Adipocyte (in vitro differentiated cells): Measurements from ENCODE around the gene GLP2R.

Source experiments
- DNase-seq: peaks from one replicate; pipeline ENCODE4 v3.0.0-alpha.2; 2015; ENCODE audit warnings: low read depth
- H3K27me3 ChIP-seq: replicated peaks from 2 replicates; pipeline ENCODE4 v1.7.0; 2013; ENCODE audit warnings: mild to moderate bottlenecking, low read length, moderate library complexity; ENCODE audit not compliant: control insufficient read depth, insufficient read depth
- H3K36me3 ChIP-seq: 2 replicates; pipeline ENCODE4 v1.7.0; 2013; ENCODE audit warnings: low read length, mild to moderate bottlenecking, moderate library complexity; ENCODE audit not compliant: control insufficient read depth, insufficient read depth, severe bottlenecking
- H3K4me1 ChIP-seq: 2 replicates; pipeline ENCODE4 v1.7.0; 2013; ENCODE audit warnings: mild to moderate bottlenecking, low read length, moderate library complexity; ENCODE audit not compliant: control insufficient read depth, insufficient read depth
- H3K4me3 ChIP-seq: 2 replicates; pipeline ENCODE4 v1.7.0; 2013; ENCODE audit warnings: mild to moderate bottlenecking, low read length, moderate library complexity
- H3K9ac ChIP-seq: 2 replicates; pipeline ENCODE4 v1.7.0; 2013; ENCODE audit warnings: mild to moderate bottlenecking, low read length, moderate library complexity
- H3K9me3 ChIP-seq: 2 replicates; pipeline ENCODE4 v1.7.0; 2013; ENCODE audit warnings: mild to moderate bottlenecking, low read length, moderate library complexity; ENCODE audit not compliant: control insufficient read depth

The GLP2R gene

DNA sequence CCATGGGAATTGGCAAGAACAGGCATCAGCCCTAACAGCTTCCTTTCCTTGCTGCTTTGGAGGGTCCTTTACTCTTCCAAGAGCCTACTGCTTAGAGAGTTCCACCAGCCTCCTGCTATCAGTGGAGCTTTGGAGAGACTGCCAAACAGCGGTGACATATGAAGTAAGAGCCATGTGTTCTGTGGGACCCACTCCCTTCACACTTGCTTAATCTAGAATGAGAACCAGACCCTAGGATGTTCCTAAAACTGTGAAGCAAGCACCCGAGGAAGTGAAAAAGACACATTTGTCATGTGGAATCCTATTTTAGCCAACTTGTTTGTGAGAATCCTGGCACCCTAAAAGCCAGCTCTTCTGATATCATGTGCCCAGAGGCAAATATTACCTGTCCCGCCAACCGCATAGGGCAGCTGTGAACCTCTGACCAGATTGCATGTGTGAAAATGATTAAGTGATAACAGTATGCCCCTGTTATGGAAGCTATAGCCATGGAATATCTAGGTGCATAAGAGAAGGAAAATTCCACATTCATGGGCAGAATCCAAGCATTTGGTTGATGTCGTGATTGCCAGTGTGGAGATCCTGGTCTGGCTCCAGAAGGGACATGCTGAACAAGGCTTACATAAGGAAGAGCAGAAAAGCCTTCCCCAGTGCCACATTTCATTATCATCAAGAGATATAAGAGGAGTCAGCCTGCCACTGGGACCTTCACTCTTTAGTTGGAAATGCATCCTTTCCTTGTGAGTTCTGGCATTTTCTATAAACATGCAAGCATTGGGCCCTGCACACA is 60.6 kb downstream of the GLP2R start:
- no peak for DNase-seq
- peaks cover 42% of the 10 kb centered on the region for H3K9me3 ChIP-seq
- H3K9ac ChIP-seq, result no peak overlapping the region
- peaks cover 17% of the 10 kb centered on the region for H3K27me3 ChIP-seq
- H3K4me1 ChIP-seq, result no peaks in the 10 kb centered on the region
- H3K36me3 ChIP-seq, result no peaks in the 10 kb centered on the region
- no peak overlapping the region for H3K4me3 ChIP-seq

DNA sequence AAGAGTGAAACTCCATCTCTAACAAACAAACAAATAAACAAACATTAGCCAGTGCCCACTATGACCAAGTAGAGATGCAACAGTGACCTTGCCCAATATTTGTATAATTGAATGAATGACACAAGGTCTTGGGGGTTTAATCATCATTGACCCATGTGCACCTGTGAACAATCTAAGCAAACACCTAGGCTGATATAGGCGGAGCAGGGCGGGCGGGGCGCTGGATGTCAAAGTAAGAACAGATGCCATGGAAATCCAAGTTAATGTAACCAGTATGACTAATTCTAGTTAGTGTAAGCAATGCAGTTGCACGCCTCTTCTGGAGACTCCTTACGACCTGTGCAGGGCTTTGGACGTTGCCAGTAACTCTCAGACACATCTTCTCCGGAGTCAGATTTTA is 61.8 kb downstream of the GLP2R start:
- Histone ChIP-seq H3K4me1 (no peaks in the 10 kb centered on the region), H3K36me3 (no peaks in the 10 kb centered on the region), H3K9me3 (peaks cover 32% of the 10 kb centered on the region), H3K27me3 (peaks cover 17% of the 10 kb centered on the region), H3K9ac (no peak overlapping the region), H3K4me3 (no peak overlapping the region)
- no peak for DNase-seq

DNA sequence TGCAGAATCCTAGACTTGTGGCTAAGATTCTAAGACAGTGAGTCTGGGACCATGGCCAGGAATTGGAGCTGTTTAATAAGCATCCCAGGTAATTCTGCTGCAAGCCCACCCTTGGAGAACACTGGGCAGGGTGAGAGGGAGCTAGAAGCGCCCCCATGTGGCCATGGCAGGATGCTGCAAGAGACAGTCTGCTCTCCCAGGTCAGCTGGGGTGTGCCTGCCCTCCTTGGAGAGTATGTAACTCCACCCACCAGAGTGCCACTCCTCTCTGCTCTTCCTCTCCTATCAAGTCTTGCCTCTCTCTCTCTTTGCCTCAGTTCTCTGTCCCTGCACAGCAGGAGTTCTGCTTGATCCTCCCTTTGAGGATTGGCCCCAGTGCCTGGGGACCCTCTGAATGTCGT is 64.4 kb downstream of the GLP2R start:
- Histone ChIP-seq H3K9me3 (peaks cover 8% of the 10 kb centered on the region), H3K27me3 (peaks cover 21% of the 10 kb centered on the region), H3K4me3 (no peak overlapping the region), H3K4me1 (peaks cover 9% of the 10 kb centered on the region), H3K36me3 (no peaks in the 10 kb centered on the region), H3K9ac (no peak overlapping the region)
- no peak for DNase-seq

DNA sequence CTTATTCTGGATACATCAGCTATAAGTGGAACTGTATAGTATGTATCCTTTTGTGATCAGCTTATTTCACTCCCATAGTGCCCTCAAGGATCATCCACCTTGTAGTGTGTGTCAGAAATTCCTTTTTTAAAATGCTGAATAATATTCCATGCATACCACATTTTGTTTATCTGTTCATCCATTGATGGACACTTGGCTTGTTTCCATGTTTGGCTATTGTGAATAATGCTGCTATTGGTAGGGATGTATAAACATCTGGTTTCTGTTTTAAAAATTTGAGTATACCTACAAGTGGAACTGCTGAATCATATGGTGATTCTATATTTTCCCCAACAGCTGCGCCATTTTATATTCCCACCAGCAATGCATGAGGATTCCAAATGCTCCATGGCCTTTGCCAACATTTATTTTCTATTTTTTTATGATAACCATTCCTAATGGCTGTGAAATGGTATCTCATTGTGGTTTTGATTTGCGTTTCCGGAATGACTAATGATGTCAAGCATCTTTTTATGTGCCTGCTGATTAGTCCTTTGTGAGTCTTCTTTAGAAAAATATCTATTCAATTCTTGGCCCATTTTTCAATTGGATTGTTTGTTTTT is 67.8 kb downstream of the GLP2R start:
- Histone ChIP-seq H3K4me1 (peaks cover 9% of the 10 kb centered on the region), H3K4me3 (no peak overlapping the region), H3K36me3 (no peaks in the 10 kb centered on the region), H3K9me3 (no peaks in the 10 kb centered on the region), H3K27me3 (peaks cover 23% of the 10 kb centered on the region), H3K9ac (no peak overlapping the region)
- DNase-seq, result no peak

DNA sequence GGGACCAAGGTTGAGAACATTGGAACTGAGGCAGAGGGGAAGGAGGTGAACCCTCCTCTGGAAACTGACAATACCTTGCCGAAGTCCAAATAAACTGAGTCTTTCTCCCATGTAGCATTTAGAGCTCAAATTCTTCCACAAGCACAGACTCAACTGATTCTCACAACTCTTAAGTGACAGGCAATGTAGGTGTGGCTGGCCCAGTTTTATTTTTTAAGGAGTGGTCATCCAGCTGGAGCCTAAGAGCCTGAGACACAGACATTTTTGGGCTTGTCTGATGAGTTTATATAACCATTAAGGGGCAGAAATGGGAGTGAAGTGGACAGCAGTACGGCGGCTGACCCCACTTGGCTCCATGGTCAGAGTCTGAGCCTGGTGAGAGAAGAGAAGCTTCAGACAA is 68.5 kb downstream of the GLP2R start:
- Histone ChIP-seq H3K27me3 (peaks cover 17% of the 10 kb centered on the region), H3K9me3 (no peaks in the 10 kb centered on the region), H3K36me3 (no peaks in the 10 kb centered on the region), H3K9ac (no peak overlapping the region), H3K4me1 (peaks cover 11% of the 10 kb centered on the region), H3K4me3 (no peak overlapping the region)
- DNase-seq, result no peak

DNA sequence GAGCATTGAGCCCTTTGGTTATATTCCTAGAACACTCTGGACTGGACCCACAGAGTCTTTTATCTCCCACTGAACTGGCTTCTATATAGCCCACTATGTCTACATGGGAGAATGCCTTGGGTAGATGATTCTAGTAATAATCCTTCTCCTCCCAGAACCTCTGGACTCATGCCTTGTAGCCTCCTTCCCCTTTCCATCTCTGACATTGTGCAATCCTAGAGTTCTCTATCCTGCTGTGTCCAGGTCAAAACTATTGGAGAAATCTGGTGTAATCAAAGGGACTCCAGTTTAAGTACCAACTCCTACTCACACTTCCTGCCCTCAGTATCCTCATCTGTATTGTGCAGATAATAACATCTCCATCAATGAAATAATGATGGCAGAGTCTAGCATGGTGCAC is 70.2 kb downstream of the GLP2R start:
- H3K4me3 ChIP-seq, result no peak overlapping the region
- H3K4me1 ChIP-seq, result peaks cover 28% of the 10 kb centered on the region
- no peak overlapping the region for H3K9ac ChIP-seq
- no peaks in the 10 kb centered on the region for H3K9me3 ChIP-seq
- peaks cover 6% of the 10 kb centered on the region for H3K27me3 ChIP-seq
- DNase-seq, result no peak
- H3K36me3 ChIP-seq, result no peaks in the 10 kb centered on the region

DNA sequence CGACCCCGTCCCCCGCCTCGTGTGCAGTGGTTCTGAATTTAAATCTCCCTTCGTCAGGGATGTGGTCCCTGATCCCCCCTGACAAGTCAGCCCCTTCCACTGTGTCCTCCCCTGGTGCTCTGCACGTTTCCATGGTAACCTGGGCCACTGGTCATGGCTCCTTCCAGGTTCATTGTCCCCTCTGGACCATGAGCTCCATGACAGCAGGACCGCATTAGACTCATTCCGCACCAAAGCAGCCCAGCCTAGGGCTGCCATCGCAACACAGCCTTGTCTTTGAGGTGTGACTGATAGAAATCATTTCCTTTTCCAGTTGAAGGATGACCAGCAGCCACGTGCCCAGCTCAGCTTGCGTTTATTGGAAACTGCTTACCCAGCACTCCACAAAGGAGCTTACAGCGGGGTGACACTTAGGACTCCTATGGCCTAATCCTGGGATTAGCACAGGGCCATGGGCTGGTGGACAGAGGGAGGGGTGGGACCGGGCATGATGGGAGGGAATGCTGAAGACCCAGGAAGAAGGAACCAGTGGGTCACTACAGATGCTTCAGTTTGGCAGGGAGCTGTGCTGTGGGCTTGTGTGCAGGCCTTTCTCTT is 71.7 kb downstream of the GLP2R start:
- DNase-seq, result no peak
- Histone ChIP-seq H3K4me3 (no peak overlapping the region), H3K4me1 (peaks cover 36% of the 10 kb centered on the region)

DNA sequence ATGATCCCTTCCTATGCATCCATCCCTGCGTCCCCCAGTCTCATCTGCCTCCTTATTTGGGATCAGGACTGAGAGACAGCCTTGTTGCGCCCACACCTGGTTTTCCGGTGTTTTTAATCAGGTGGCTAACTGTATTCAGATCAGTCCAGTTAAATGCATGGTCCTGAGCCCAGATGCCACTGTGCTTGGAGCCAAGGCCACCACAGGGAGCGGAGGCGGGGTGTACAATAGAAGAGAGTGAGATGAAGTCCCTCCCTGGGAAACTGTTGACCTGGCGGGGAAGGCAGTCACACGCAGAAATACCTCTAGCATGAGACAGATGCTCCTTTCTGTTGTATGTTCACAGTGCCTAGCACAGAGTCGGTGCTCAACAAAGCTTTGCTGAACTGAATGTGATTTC is 73.1 kb downstream of the GLP2R start:
- Histone ChIP-seq H3K36me3 (no peaks in the 10 kb centered on the region), H3K9ac (no peak overlapping the region), H3K9me3 (no peaks in the 10 kb centered on the region), H3K4me1 (peaks cover 32% of the 10 kb centered on the region), H3K27me3 (peaks cover 6% of the 10 kb centered on the region), H3K4me3 (no peak overlapping the region)
- no peak for DNase-seq

More for the DNA sequence above, 71.7 kb downstream of the GLP2R start:
- Histone ChIP-seq H3K36me3 (no peaks in the 10 kb centered on the region), H3K27me3 (peaks cover 6% of the 10 kb centered on the region), H3K9ac (no peak overlapping the region), H3K9me3 (no peaks in the 10 kb centered on the region)

DNA sequence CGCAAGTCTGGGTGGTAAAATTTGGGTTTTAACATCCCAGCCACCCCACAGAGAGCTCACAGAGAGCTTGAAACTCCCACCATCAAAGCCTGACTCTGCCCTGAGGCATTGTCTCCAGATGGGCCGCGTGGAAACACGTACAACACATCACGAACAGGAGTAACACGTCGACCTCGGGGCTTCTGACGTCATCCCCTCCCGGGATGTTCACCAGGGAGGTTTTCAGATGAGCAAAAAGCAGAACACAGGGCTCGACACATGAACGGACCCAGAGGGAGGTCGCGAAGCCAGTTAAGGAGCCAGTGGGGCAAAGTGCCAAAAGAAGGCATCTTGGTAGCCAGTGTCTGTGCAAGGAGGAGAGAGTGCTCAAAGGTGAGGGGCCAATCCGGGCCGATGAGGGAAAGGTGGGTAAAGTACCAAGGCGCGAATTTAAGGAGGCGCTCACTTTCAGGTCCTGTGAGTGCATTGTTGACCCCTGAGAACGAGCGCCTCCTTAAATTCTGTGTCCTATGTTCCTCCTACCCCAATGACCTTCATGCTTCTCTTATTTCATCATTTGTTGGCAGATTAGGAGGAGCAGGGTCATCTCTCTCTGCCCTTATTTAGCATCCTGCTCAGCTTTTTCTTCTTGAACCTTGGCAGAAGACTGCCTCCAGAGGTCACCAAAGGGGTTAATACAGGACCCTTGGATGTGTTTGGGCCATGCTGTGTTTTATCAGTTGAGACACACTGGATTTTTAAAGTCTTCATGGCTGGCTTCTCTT is 73.7 kb downstream of the GLP2R start:
- Histone ChIP-seq H3K9me3 (no peaks in the 10 kb centered on the region), H3K4me1 (peaks cover 27% of the 10 kb centered on the region), H3K9ac (peak overlapping the region; percentile 77), H3K27me3 (peaks cover 6% of the 10 kb centered on the region), H3K4me3 (no peak overlapping the region), H3K36me3 (no peaks in the 10 kb centered on the region)
- no peak for DNase-seq

DNA sequence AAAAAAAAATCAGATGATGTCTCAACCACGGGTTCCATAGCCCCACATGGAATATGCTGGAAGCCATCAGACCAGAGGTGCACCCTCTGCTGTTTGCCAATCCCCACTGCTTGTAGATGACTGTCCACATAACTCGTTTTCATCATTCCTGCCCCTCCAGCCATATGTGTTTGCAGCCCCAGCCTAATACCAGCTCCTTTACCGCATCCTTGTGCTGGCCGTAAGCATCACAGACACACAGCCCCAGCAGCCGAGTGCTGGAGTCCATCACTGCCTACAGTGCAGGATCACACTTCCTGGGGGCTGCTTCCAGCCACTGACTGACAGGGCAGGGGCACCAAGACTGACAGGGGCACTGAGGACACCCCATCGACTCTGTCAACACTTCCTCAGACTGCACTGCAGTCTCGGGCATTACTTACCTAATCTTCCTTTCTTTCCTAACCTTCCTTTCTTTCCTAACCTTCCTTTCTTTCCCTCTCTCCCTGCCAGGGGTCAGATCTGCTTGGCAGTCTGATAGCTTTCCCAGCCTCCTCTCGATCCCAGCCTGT is 74.4 kb downstream of the GLP2R start:
- H3K9ac ChIP-seq, result peak overlapping the region; percentile 77
- H3K4me1 ChIP-seq, result peaks cover 27% of the 10 kb centered on the region
- H3K36me3 ChIP-seq, result no peaks in the 10 kb centered on the region
- no peak overlapping the region for H3K4me3 ChIP-seq
- no peak for DNase-seq
- no peaks in the 10 kb centered on the region for H3K9me3 ChIP-seq
- peaks cover 2% of the 10 kb centered on the region for H3K27me3 ChIP-seq

DNA sequence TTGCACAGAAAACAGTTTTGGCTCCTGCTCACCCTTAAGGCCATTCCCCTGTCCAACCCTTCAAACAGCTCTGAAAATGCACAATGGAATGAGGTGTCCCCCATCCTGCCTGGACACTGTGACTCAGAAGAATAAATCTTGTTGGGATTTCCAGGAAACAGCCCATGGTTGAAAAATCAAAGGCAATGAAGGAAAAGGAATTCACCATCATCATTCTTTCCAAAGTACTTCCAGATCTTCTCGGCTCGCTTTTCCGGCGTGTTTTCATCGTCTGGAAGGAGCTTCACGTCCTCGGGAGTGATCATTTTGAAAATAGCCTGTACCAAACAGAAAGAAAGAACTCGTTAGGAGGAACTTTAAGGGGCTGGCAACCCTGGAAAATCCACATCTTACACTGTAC is 75.1 kb downstream of the GLP2R start:
- Histone ChIP-seq H3K9me3 (no peaks in the 10 kb centered on the region), H3K9ac (peak overlapping the region; percentile 77), H3K27me3 (no peaks in the 10 kb centered on the region), H3K36me3 (no peaks in the 10 kb centered on the region), H3K4me1 (peaks cover 27% of the 10 kb centered on the region), H3K4me3 (peak overlapping the region; percentile 64)
- peak; percentile 47 for DNase-seq
